CD4-positive, CD25-positive, alpha-beta regulatory T cell (primary cell): Measurements from ENCODE around the gene SLC25A48. TPM values are rescaled to one million over a fixed set of nuclear protein-coding genes. Genes with fewer than 3 reads are reported as not detected.

Experiments
- ATAC-seq, 2 donors: fragments of 150-1000 bp; cut with Tn5 transposase; one replicate each; pipeline ENCODE4 v1.10.0; 2021; ENCODE audit warnings: low read depth in 2 of 2, moderate number of reproducible peaks in 2 of 2, moderate library complexity in 1 of 2
- DNase-seq, 3 donors: peaks; one replicate each; pipeline versions ENCODE4 v3.0.0 to v3.0.0-alpha.2; 2012 to 2022; ENCODE audit warnings: mixed read lengths in 1 of 3
- H3K27ac ChIP-seq: one replicate; pipeline ENCODE4 v1.7.0; 2013; ENCODE audit warnings: mild to moderate bottlenecking, low read length; ENCODE audit not compliant: insufficient read depth, poor library complexity, severe bottlenecking
- H3K27me3 ChIP-seq: one replicate; pipeline ENCODE4 v1.7.0; 2013; ENCODE audit warnings: low read length; ENCODE audit not compliant: control insufficient read depth, insufficient read depth
- H3K36me3 ChIP-seq: one replicate; pipeline ENCODE4 v1.7.0; 2013; ENCODE audit warnings: mild to moderate bottlenecking, low read length, moderate library complexity; ENCODE audit not compliant: control insufficient read depth, insufficient read depth
- H3K4me1 ChIP-seq: 2 replicates; pipeline ENCODE4 v1.7.0; 2013; ENCODE audit warnings: mild to moderate bottlenecking, low read length; ENCODE audit not compliant: insufficient read depth, control insufficient read depth, poor library complexity, severe bottlenecking
- H3K4me3 ChIP-seq: one replicate; pipeline ENCODE4 v1.7.0; 2013; ENCODE audit warnings: low read depth, mild to moderate bottlenecking, low read length, moderate library complexity
- H3K9me3 ChIP-seq, 2 experiments: 1 replicate in 1 of 2; 2 replicates in 1 of 2; pipeline ENCODE4 v1.7.0; 2013; ENCODE audit warnings: low read length in 2 of 2, mild to moderate bottlenecking in 1 of 2, moderate library complexity in 1 of 2; ENCODE audit not compliant: control insufficient read depth in 2 of 2
- H3K27ac Mint-ChIP-seq, 3 donors: one replicate each; pipeline ENCODE4 v1.8.0; 2020 to 2022; ENCODE audit warnings: mild to moderate bottlenecking in 3 of 3, mixed read lengths in 3 of 3, moderate library complexity in 2 of 3
- H3K27me3 Mint-ChIP-seq: one replicate; pipeline ENCODE4 v1.8.0; 2022; ENCODE audit warnings: mild to moderate bottlenecking, mixed read lengths
- H3K36me3 Mint-ChIP-seq: one replicate; pipeline ENCODE4 v1.8.0; 2020; ENCODE audit warnings: mixed read lengths
- H3K4me1 Mint-ChIP-seq, 4 donors: one replicate each; pipeline ENCODE4 v1.8.0; 2020 to 2022; ENCODE audit warnings: mixed read lengths in 4 of 4, mild to moderate bottlenecking in 1 of 4
- H3K4me3 Mint-ChIP-seq, 4 donors: one replicate each; pipeline ENCODE4 v1.8.0; 2020 to 2022; ENCODE audit warnings: mild to moderate bottlenecking in 4 of 4, mixed read lengths in 4 of 4, moderate library complexity in 3 of 4
- H3K9me3 Mint-ChIP-seq, 7 donors: one replicate each; pipeline ENCODE4 v1.8.0; 2020 to 2022; ENCODE audit warnings: mixed read lengths in 7 of 7, mild to moderate bottlenecking in 3 of 7, moderate library complexity in 2 of 7
- polyA plus RNA-seq, 4 donors: library from polyadenylated mRNA; unstranded; fragments of 300-500 nt; fragmentation: Illumina TruSeq; gene quantifications; one replicate each; pipeline ENCODE4 v1.2.3, GENCODE V29; 2021
- total RNA-seq: library from RNA; stranded (reverse); gene quantifications from one replicate; pipeline ENCODE4 v1.2.3, GENCODE V29; 2022

The SLC25A48 gene
- total and polyA plus RNA-seq, 5 donors from 2014 or later, result not detected

DNA sequence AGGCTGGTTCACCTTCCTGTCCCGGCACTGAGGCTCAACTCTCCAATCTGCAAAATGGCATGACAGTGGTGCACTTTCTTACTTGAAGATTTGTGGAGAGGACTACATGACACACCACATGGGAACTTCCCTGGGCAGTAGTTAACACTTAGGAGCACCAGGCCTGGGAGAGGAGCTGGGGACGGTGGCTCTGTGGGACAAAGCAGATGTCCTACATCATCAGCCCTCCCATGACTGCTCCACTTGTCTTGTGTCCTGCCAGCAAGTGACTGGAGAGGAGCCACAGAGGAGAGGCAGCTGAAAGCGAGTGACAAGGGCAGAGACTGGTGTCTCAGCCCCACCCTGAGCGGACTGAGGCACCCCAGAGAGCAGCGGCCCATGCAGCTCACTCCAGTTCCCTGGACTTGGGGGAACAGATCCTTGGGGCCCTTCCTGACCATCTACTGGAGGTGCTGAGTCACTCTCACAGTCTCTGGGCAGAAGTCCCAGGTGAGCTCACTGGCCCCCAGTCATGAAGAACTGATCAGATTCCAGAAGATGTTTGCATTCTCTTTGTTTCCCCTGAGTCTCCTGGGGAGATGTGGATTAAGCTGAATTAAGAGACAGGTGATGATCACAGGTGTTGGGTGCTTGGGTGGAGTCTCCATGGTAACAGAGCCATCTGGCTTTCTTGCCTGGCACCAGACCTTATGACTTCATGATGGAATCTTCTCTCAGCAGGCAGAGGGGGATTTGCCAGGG is 13.2 kb upstream of the SLC25A48 start:
- no peaks in the 10 kb centered on the region for H3K9me3 ChIP-seq
- no peak overlapping the region for H3K4me3 ChIP-seq
- no peaks in the 10 kb centered on the region for H3K36me3 ChIP-seq
- H3K4me1 ChIP-seq, result no peaks in the 10 kb centered on the region
- Mint-ChIP-seq H3K9me3 (no peaks in the 10 kb centered on the region), H3K27ac (no peak overlapping the region), H3K27me3 (peaks cover 16% of the 10 kb centered on the region), H3K36me3 (no peaks in the 10 kb centered on the region), H3K4me3 (no peak overlapping the region), H3K4me1 (no peaks in the 10 kb centered on the region)
- H3K27me3 ChIP-seq, result no peaks in the 10 kb centered on the region
- H3K27ac ChIP-seq, result no peak overlapping the region
- ATAC-seq (no peak), DNase-seq (no peak)

DNA sequence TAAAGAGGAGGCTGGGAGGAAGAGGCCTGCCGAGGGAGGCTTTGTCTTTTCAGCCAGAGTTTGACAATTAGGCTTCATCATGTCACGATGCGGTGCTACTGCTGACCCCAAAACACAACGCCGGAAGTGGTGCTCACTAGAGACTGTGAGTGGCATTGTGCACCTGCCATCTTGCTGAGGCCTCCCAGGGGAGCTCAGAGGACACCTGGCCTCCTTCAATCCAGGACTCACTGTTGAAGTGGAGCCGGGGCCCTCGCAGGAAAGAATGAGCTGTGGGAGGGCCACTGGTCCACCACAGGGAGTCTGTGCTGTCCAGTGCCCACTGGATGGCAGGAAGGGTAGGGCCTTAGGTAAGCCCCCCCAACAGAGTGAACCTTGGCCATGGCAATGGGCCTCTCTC is 12.7 kb upstream of the SLC25A48 start:
- Mint-ChIP-seq H3K4me1 (no peaks in the 10 kb centered on the region), H3K9me3 (no peaks in the 10 kb centered on the region), H3K27me3 (peaks cover 19% of the 10 kb centered on the region), H3K4me3 (no peak overlapping the region), H3K27ac (no peak overlapping the region), H3K36me3 (no peaks in the 10 kb centered on the region)
- Histone ChIP-seq H3K27ac (no peak overlapping the region), H3K36me3 (no peaks in the 10 kb centered on the region), H3K9me3 (no peaks in the 10 kb centered on the region), H3K27me3 (no peaks in the 10 kb centered on the region), H3K4me3 (no peak overlapping the region), H3K4me1 (no peaks in the 10 kb centered on the region)
- ATAC-seq, result no peak
- DNase-seq, result no peak

DNA sequence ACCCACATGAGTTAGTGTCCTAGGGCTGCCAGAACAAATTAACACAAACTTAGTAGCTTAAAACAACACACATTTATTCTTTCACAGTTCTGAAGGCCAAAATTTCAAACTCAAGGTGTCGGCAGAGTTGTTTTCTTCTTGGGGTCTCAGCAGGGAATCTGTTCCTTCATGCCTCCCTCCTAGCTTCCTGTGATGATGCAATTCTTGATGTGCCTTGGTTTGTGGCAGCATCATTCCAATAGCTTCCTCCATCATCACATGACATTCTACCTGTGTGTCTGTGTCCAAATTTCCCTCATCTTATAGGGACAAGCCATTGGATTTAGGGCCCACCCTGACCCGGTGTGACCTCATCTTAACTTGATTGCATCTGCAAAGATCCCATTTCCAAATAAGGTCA is 12.2 kb upstream of the SLC25A48 start:
- H3K4me1 Mint-ChIP-seq, result no peaks in the 10 kb centered on the region
- H3K27me3 Mint-ChIP-seq, result peaks cover 21% of the 10 kb centered on the region
- no peak overlapping the region for H3K4me3 Mint-ChIP-seq
- Histone ChIP-seq H3K4me3 (no peak overlapping the region), H3K27me3 (no peaks in the 10 kb centered on the region), H3K36me3 (no peaks in the 10 kb centered on the region), H3K27ac (no peak overlapping the region), H3K4me1 (no peaks in the 10 kb centered on the region), H3K9me3 (no peaks in the 10 kb centered on the region)
- ATAC-seq, result no peak
- H3K27ac Mint-ChIP-seq, result no peak overlapping the region
- H3K9me3 Mint-ChIP-seq, result no peaks in the 10 kb centered on the region
- H3K36me3 Mint-ChIP-seq, result no peaks in the 10 kb centered on the region
- no peak for DNase-seq

DNA sequence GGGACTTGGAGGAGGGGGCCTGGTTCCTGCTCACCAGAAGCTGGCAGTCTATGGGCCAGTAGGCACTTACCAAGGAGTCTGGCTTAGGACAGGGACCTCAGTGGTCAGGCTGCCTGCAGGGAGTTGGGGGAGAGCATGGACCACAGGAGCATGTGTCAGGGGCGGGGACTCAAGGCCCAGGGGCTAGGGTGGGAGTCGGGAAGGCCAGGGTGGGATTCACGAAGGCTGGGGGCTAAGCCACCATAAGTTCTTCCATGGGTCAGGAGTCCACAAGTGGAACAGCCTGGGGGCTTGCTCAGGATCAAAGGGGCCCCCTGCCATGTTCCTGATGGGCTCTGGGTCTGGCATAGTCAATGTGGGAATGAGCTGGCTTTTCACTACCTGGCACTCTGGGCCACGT is 11.5 kb upstream of the SLC25A48 start:
- H3K9me3 Mint-ChIP-seq, result no peaks in the 10 kb centered on the region
- no peaks in the 10 kb centered on the region for H3K36me3 Mint-ChIP-seq
- H3K4me1 ChIP-seq, result no peaks in the 10 kb centered on the region
- H3K4me3 Mint-ChIP-seq, result no peak overlapping the region
- no peak overlapping the region for H3K27ac ChIP-seq
- no peaks in the 10 kb centered on the region for H3K4me1 Mint-ChIP-seq
- no peaks in the 10 kb centered on the region for H3K36me3 ChIP-seq
- no peak overlapping the region for H3K4me3 ChIP-seq
- no peak for ATAC-seq
- H3K27me3 Mint-ChIP-seq, result peaks cover 20% of the 10 kb centered on the region
- H3K27me3 ChIP-seq, result no peaks in the 10 kb centered on the region
- no peak overlapping the region for H3K27ac Mint-ChIP-seq
- no peak for DNase-seq
- H3K9me3 ChIP-seq, result no peaks in the 10 kb centered on the region

DNA sequence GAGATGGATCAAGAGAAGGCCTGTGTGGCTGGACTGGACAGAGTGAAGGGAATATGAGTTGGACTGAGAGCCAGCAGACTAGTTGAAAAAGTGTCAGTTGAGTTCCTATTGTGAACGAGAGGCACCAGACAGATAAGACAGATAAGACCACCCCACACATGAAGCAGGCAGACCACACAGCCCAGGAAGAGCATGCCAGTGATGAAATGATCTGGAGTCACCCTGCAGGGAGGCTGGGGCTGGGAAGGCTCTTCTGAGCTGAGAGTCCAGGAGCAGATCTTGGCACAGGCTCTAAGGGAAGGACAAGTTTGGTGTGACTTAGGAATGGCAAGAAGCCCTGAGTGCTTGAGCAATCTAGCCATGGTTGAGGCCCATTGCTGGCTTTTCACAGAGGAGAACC is 10.6 kb upstream of the SLC25A48 start:
- no peak overlapping the region for H3K27ac Mint-ChIP-seq
- Histone ChIP-seq H3K27ac (no peak overlapping the region), H3K4me1 (no peaks in the 10 kb centered on the region), H3K36me3 (no peaks in the 10 kb centered on the region), H3K27me3 (no peaks in the 10 kb centered on the region), H3K9me3 (no peaks in the 10 kb centered on the region), H3K4me3 (no peak overlapping the region)
- no peak for DNase-seq
- H3K9me3 Mint-ChIP-seq, result no peaks in the 10 kb centered on the region
- H3K27me3 Mint-ChIP-seq, result peaks cover 11% of the 10 kb centered on the region
- H3K4me1 Mint-ChIP-seq, result no peaks in the 10 kb centered on the region
- H3K4me3 Mint-ChIP-seq, result no peak overlapping the region
- no peak for ATAC-seq
- H3K36me3 Mint-ChIP-seq, result no peaks in the 10 kb centered on the region

DNA sequence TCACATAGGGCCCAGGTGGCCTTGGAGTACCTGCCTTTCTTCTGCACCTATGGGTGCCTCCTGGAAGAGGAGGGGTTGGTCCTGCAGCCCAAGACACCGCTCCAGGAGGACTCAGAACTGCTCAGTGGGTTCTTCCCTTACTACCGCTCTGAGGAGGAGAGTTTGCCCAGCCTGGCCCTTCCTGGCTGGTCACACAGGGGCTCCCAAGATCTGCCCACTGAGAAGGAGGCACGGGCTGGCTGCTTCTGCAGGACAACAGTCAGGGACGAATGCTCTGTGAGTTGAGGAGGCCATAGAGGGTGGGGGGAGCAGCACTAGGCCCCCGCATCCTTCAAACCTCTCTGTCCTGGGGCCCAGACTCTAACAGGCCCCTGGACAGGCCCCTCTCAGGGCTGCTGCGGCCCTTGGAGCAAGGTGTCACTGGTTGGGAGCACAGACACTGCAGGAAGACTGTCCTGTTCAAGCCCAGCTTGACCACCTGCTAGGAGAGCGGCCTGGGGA is 9.9 kb upstream of the SLC25A48 start:
- Histone ChIP-seq H3K36me3 (no peaks in the 10 kb centered on the region), H3K27ac (no peak overlapping the region), H3K27me3 (no peaks in the 10 kb centered on the region), H3K4me3 (no peak overlapping the region), H3K9me3 (no peaks in the 10 kb centered on the region), H3K4me1 (no peaks in the 10 kb centered on the region)
- H3K27ac Mint-ChIP-seq, result no peak overlapping the region
- no peak overlapping the region for H3K4me3 Mint-ChIP-seq
- ATAC-seq (no peak), DNase-seq (no peak)
- no peaks in the 10 kb centered on the region for H3K36me3 Mint-ChIP-seq
- peaks cover 10% of the 10 kb centered on the region for H3K27me3 Mint-ChIP-seq
- no peaks in the 10 kb centered on the region for H3K9me3 Mint-ChIP-seq
- H3K4me1 Mint-ChIP-seq, result no peaks in the 10 kb centered on the region

DNA sequence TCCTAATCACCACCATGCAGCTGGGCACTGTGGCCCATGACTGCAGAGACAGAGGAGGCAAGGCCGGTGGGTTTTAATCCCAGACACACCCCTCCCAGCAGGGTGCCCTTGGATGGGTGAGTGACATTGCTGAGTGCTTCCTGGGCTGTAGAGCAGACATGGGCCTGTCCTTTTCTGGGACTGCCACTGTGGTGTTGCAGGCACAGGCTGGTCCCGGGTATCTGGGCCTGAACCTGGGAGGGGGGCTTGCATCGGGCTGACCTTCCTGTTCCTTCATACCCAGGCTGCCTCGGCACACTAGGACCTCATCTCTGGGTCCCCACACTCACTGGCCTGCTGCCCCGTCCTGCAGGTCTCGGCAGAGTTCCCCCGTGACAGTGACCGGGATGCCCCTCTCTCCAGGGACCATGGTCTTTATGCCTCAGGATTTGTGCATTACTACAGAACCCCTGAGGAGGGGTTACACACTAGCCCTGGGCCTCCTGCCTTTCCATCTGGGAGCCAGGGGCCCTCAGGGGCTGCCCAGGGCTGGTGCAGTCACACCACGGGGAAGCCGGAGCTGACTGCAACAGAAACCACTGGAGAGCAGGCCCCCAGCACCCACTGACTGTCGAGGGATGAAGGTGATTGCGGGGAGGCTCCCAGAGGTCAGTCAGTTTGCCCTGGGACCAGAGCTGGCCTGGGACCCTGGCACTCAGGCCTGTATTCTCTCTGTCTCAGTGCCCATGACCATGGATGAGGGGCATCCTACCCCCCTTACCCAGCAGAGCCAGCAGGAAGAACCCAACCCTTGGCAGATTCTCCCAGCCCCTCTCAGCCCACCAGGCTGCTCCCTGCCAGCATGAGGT is 8.9 kb upstream of the SLC25A48 start:
- Histone ChIP-seq H3K4me3 (no peak overlapping the region), H3K27ac (no peak overlapping the region), H3K9me3 (no peaks in the 10 kb centered on the region), H3K4me1 (no peaks in the 10 kb centered on the region), H3K27me3 (no peaks in the 10 kb centered on the region), H3K36me3 (no peaks in the 10 kb centered on the region)
- no peaks in the 10 kb centered on the region for H3K9me3 Mint-ChIP-seq
- DNase-seq (no peak), ATAC-seq (no peak)
- H3K27me3 Mint-ChIP-seq, result peaks cover 10% of the 10 kb centered on the region
- no peak overlapping the region for H3K27ac Mint-ChIP-seq
- no peaks in the 10 kb centered on the region for H3K36me3 Mint-ChIP-seq
- H3K4me1 Mint-ChIP-seq, result no peaks in the 10 kb centered on the region
- H3K4me3 Mint-ChIP-seq, result no peak overlapping the region

DNA sequence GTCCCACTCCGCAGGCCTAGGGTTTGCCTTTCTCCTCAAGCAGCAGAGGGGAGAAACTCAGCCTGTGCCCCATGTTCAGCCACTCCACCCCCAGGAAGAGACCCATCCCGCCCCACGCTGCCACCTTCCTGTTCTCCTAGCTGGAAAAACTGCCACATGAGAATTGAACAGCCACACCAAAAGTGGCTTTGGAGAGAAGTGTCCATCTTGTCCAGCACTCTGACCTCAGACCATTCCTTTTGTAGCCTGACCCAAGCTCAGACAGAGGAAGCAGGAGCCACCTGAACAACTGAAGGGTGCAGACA is 8.3 kb upstream of the SLC25A48 start:
- DNase-seq (no peak), ATAC-seq (no peak)
- H3K4me1 Mint-ChIP-seq, result no peaks in the 10 kb centered on the region

More for the DNA sequence above, 8.3 kb upstream of the SLC25A48 start:
- H3K36me3 ChIP-seq, result no peaks in the 10 kb centered on the region
- no peak overlapping the region for H3K4me3 Mint-ChIP-seq
- H3K27me3 Mint-ChIP-seq, result peaks cover 10% of the 10 kb centered on the region
- H3K27ac Mint-ChIP-seq, result no peak overlapping the region
- no peaks in the 10 kb centered on the region for H3K4me1 ChIP-seq
- H3K9me3 ChIP-seq, result no peaks in the 10 kb centered on the region
- H3K4me3 ChIP-seq, result no peak overlapping the region
- H3K27ac ChIP-seq, result no peak overlapping the region
- no peaks in the 10 kb centered on the region for H3K36me3 Mint-ChIP-seq
- no peaks in the 10 kb centered on the region for H3K27me3 ChIP-seq
- H3K9me3 Mint-ChIP-seq, result no peaks in the 10 kb centered on the region
